Lung (tissue), 12 donors: ENCODE data around the gene PTPRN2. TPM values are rescaled to one million over a fixed set of nuclear protein-coding genes. Genes with fewer than 3 reads are reported as not detected.
A peak's percentile ranks its signal among the peaks of the same experiment; 100 is the strongest.

ENCODE experiments used
- ATAC-seq: fragments of 200-7000 bp; cut with Tn5 transposase; one replicate; pipeline ENCODE4 v1.9.1; 2020; ENCODE audit warnings: moderate number of reproducible peaks; ENCODE audit not compliant: insufficient read depth, low FRiP score
- DNase-seq, 3 donors: peaks; one replicate each; pipeline ENCODE4 v3.0.0-alpha.2; 2013 to 2017
- H3K27ac ChIP-seq, 2 donors: one replicate each; pipeline ENCODE4 v1.5.1; 2013; ENCODE audit warnings: mild to moderate bottlenecking in 2 of 2, moderate library complexity in 2 of 2, control low read depth in 1 of 2, inconsistent platforms in 1 of 2, low read depth in 1 of 2, low read length in 1 of 2
- H3K27me3 ChIP-seq, 3 donors: one replicate each; pipeline ENCODE4 v1.5.1; 2013; ENCODE audit warnings: low read length in 2 of 3; ENCODE audit not compliant: control insufficient read depth in 3 of 3, insufficient read depth in 3 of 3
- H3K36me3 ChIP-seq, 4 donors: one replicate each; pipeline ENCODE4 v1.5.1; 2013; ENCODE audit warnings: low read length in 4 of 4, mild to moderate bottlenecking in 1 of 4, moderate library complexity in 1 of 4; ENCODE audit not compliant: control insufficient read depth in 4 of 4, insufficient read depth in 4 of 4
- H3K4me1 ChIP-seq, 5 donors: one replicate each; pipeline ENCODE4 v1.5.1; 2013; ENCODE audit warnings: low read length in 5 of 5, mild to moderate bottlenecking in 2 of 5, moderate library complexity in 1 of 5; ENCODE audit not compliant: control insufficient read depth in 5 of 5, insufficient read depth in 5 of 5
- H3K4me3 ChIP-seq: one replicate; pipeline ENCODE4 v1.5.1; 2013; ENCODE audit warnings: mild to moderate bottlenecking, control low read depth, moderate library complexity
- H3K9ac ChIP-seq, 2 donors: one replicate each; pipeline ENCODE4 v1.5.1; 2013; ENCODE audit warnings: low read length in 2 of 2, control low read depth in 1 of 2; ENCODE audit not compliant: insufficient read depth in 1 of 2
- H3K9me3 ChIP-seq, 4 donors: one replicate each; pipeline ENCODE4 v1.5.1; 2013; ENCODE audit warnings: low read length in 3 of 4, mild to moderate bottlenecking in 1 of 4, moderate library complexity in 1 of 4; ENCODE audit not compliant: control insufficient read depth in 4 of 4, insufficient read depth in 3 of 4
- WGBS, 2 donors: extraction: QIAGEN DNeasy Blood & Tissue Kit; methylation state at CpG; one replicate each; pipeline ENCODE4 v1.1.7; 2013; 5-methylcytosine and 5-hydroxymethylcytosine counted together
- polyA plus RNA-seq, 2 donors: library from polyadenylated mRNA; stranded (reverse); fragments of 200-250 nt; gene quantifications; one replicate each; pipeline ENCODE4 v1.2.1, GENCODE V29; 2013
- total RNA-seq, 2 donors: library from RNA; depleted of rRNA in 1 of 2; stranded (reverse); fragments of >200 nt in 1 of 2; gene quantifications; one replicate each; pipeline ENCODE4 v1.2.1, GENCODE V29; 2014 to 2021
- TF ChIP-seq, protein P1 (sequence below): IDR thresholded peaks from 2 replicates; pipeline ENCODE4 v1.5.1; 2012; ENCODE audit warnings: mild to moderate bottlenecking; ENCODE audit errors: control extremely low read depth, extremely low read depth
- donor health status: control.
- donor health status: control.
- donor health status: Bipolar disorder and iron deficiency.
- donor health status: healthy.
- donor health status: DM: yes; HTN: yes; CAD: no.

The PTPRN2 gene
- total and polyA plus RNA-seq, 4 donors = 2.1 to 7.4 (median 4.4) TPM

DNA sequence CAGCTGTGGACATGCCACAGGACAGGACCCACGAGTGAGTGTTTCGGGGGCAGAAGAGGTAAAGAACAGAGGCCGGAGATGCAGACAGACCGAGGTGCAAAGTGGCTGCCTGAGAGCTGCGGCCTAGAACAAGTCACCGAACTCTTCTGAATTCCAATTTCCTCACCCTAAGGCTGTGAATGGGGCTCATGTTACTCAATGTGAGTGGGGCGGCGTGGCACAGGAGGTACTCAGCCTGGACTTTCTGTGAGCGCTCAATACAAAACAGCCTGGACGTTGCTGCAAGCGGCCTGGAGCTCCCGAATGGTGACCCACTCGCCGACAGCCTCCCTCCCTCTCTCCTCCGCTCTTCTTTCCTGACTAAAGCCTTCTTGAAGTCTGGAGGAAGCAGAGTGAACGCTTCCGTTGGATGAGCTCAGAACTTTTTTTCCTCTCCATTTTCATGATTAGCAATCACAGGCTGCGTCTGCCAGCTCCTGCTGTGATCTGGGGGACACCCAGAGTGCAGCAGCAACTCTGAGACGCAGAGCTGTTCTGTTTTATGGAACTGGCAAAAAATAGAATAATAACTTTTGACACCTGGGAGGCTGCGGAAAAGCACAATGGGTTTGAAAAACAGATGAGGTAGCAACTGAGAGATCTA lies 108.5 kb downstream of the PTPRN2 start:
- peaks cover 0 to 20% (median 0%) of the 10 kb centered on the region in 5 donors for H3K4me1 ChIP-seq
- no peaks in the 10 kb centered on the region for H3K36me3 ChIP-seq
- WGBS, 2 donors = 75 to 84% methylated on average over 20 of the region's 20 CpGs
- peak overlapping the region in 1 of 2 donors; percentile 11 for H3K9ac ChIP-seq
- DNase-seq (peak in 1 of 3 donors; percentile 53), ATAC-seq (no peak)
- H3K4me3 ChIP-seq = no peak overlapping the region
- no peaks in the 10 kb centered on the region for H3K27me3 ChIP-seq
- H3K27ac ChIP-seq = no peak overlapping the region
- TF ChIP-seq, protein P1, sequence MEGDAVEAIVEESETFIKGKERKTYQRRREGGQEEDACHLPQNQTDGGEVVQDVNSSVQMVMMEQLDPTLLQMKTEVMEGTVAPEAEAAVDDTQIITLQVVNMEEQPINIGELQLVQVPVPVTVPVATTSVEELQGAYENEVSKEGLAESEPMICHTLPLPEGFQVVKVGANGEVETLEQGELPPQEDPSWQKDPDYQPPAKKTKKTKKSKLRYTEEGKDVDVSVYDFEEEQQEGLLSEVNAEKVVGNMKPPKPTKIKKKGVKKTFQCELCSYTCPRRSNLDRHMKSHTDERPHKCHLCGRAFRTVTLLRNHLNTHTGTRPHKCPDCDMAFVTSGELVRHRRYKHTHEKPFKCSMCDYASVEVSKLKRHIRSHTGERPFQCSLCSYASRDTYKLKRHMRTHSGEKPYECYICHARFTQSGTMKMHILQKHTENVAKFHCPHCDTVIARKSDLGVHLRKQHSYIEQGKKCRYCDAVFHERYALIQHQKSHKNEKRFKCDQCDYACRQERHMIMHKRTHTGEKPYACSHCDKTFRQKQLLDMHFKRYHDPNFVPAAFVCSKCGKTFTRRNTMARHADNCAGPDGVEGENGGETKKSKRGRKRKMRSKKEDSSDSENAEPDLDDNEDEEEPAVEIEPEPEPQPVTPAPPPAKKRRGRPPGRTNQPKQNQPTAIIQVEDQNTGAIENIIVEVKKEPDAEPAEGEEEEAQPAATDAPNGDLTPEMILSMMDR = no peak
- H3K9me3 ChIP-seq = no peaks in the 10 kb centered on the region

DNA sequence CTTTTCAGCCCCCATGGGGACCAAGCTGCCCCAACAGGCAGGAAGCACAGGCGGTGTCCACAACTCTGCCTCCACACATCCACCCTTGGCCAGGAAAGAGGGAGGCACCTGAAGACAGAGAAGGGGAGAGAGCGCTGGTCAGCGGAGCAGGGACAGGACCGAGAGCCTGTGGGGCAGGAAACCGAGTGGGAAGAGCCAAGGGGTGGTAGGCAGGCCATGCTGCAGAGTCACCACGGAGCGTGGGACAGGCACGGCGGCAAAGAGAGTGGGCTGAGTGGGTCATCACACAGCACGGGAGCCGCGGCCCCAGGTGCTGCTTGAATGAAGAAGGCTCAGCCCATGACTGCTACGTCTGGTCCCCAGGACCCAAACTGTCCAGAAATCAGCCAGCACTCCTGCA lies 109.8 kb downstream of the PTPRN2 start:
- no peak overlapping the region for H3K9ac ChIP-seq
- no peak overlapping the region for H3K4me3 ChIP-seq
- peaks cover 0 to 33% (median 0%) of the 10 kb centered on the region in 5 donors for H3K4me1 ChIP-seq
- H3K9me3 ChIP-seq = no peaks in the 10 kb centered on the region
- no peaks in the 10 kb centered on the region for H3K27me3 ChIP-seq
- TF ChIP-seq, protein P1 = no peak
- H3K27ac ChIP-seq = no peak overlapping the region
- WGBS, 2 donors = 83 to 88% methylated on average over 13 of the region's 13 CpGs
- no peaks in the 10 kb centered on the region for H3K36me3 ChIP-seq
- DNase-seq (no peak), ATAC-seq (no peak)

DNA sequence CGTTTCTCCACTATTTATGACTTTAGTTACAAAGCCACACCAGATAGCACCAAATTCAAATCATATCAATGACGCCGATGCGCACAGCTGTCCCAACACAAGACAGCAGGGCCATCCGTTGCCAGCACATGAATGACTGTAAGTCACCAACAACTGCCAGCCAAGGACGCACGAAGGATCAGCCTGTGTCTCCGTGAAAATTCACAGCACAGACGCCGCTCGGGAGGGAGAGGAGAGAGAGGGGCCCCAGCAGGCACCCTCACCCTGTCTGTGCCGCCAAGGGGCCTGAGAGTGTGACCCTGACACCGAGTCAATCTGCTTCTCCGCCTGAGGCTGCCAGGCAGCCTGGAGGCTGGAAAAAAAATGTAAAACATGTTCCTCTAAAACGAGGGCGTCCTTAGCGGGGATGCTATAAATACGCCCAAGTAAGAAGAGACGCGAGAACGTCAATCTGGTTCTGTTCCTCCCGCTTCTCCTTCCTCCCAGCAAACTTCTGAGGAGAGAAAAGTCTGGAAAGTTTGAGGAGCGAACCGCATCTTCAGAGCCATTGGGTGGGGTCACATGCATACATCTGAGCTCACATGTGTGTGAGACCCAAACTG lies 111.2 kb downstream of the PTPRN2 start:
- DNase-seq = peak in 1 of 3 donors; percentile 33
- no peak for ATAC-seq
- Histone ChIP-seq H3K4me3 (no peak overlapping the region), H3K27me3 (no peaks in the 10 kb centered on the region), H3K4me1 (peaks cover 0 to 43% (median 9%) of the 10 kb centered on the region in 5 donors), H3K9me3 (no peaks in the 10 kb centered on the region), H3K36me3 (no peaks in the 10 kb centered on the region), H3K27ac (no peak overlapping the region), H3K9ac (no peak overlapping the region)
- WGBS, 2 donors = 79 to 82% methylated on average over 24 of the region's 24 CpGs
- TF ChIP-seq, protein P1 = no peak
